ENCODE data around the gene LRRC63.

Gene LRRC63

DNA sequence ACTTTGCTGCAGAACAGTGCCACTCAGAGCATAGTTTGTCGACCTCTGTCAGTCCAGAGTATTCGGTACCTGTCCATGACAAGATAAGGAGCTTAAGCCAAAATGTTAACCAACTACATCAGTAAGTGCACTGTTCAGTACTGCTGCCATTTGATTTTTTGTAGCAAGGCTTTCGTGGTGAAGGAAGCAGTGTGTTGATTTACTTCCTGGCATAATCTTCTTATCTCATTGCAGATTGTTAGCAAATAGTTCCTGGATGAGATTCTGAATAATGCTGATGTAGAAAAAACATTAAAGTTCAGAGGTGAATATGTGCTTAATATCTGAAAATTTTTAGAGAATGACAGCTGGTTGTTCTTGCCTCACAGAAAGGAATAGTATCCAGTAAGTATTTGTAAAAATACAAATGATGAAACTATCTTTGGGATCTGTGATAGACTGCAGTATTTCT lies 85.7 kb downstream of the LRRC63 start:
- Histone ChIP-seq H3K36me3 (ENCODE audit: control insufficient read depth, insufficient read depth, low read length) (no peaks in the 10 kb centered on the region), H3K4me1 (ENCODE audit: control insufficient read depth, insufficient read depth, low read length, poor library complexity, severe bottlenecking) (peaks cover 26% of the 10 kb centered on the region), H3K27me3 (replicated peaks; ENCODE audit: control insufficient read depth, insufficient read depth, low read length, poor library complexity, severe bottlenecking) (no peaks in the 10 kb centered on the region), H3K27ac (ENCODE audit: insufficient read depth, low read length, poor library complexity, severe bottlenecking) (no peak overlapping the region), H3K9me3 (ENCODE audit: control insufficient read depth, low read length) (no peaks in the 10 kb centered on the region), H3K4me3 (ENCODE audit: insufficient read depth, low read depth, low read length, poor library complexity, severe bottlenecking) (no peak overlapping the region)
- no peak for DNase-seq

DNA sequence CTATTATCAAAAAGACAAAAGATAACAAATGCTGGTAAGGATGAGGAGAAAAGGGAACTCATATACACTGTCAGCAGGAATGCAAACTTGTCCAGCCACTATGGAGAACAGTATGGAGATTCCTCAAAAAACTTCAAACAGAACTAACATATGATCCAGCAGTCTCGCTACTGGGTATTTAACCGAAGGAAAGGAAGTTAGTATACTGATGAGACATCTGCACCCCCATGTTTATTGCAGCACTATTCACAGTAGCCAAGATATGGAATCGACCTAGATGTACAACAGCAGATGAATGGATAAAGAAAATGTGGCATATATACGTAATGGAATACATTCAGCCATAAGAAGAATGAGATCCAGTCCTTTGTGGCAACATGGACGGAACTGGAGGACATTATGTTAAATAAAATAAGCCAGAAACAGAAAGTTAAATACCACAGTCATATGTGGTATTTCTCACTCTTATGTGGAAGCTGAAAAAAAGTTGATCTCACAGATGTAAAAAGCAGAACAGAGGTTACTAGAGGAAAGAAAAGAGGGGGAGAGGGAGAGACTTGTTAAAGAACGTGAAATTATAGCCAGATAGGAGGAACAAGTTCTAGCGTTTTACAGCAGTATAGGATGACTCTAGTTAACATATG lies 92.1 kb downstream of the LRRC63 start:
- no peak for DNase-seq
- no peaks in the 10 kb centered on the region for H3K27me3 ChIP-seq (replicated peaks; ENCODE audit: control insufficient read depth, insufficient read depth, low read length, poor library complexity, severe bottlenecking)
- no peaks in the 10 kb centered on the region for H3K9me3 ChIP-seq (ENCODE audit: control insufficient read depth, low read length)
- no peaks in the 10 kb centered on the region for H3K4me1 ChIP-seq (ENCODE audit: control insufficient read depth, insufficient read depth, low read length, poor library complexity, severe bottlenecking)
- no peak overlapping the region for H3K27ac ChIP-seq (ENCODE audit: insufficient read depth, low read length, poor library complexity, severe bottlenecking)
- no peaks in the 10 kb centered on the region for H3K36me3 ChIP-seq (ENCODE audit: control insufficient read depth, insufficient read depth, low read length)
- no peak overlapping the region for H3K4me3 ChIP-seq (ENCODE audit: insufficient read depth, low read depth, low read length, poor library complexity, severe bottlenecking)

DNA sequence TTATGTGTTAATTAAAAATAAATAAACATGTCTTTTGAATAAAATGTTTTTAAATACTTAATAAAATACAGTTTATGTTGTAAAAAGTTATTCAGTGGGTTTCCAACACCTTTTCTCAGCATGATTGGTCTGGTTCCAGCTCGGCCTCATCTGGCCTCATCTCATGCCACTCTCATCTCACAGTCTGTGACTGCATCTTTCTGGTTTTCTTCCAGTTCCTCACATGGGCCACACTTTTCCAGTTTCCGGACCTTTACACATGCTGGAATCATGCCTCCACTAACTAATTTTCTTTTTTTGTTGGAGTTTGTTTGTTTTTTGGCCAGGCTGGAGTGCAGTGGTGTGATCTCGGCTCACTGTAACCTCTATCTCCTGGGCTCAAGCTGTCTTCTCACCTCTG lies 92.8 kb downstream of the LRRC63 start:
- Histone ChIP-seq H3K36me3 (ENCODE audit: control insufficient read depth, insufficient read depth, low read length) (no peaks in the 10 kb centered on the region), H3K4me3 (ENCODE audit: insufficient read depth, low read depth, low read length, poor library complexity, severe bottlenecking) (no peak overlapping the region), H3K4me1 (ENCODE audit: control insufficient read depth, insufficient read depth, low read length, poor library complexity, severe bottlenecking) (no peaks in the 10 kb centered on the region), H3K27me3 (replicated peaks; ENCODE audit: control insufficient read depth, insufficient read depth, low read length, poor library complexity, severe bottlenecking) (no peaks in the 10 kb centered on the region), H3K27ac (ENCODE audit: insufficient read depth, low read length, poor library complexity, severe bottlenecking) (no peak overlapping the region), H3K9me3 (ENCODE audit: control insufficient read depth, low read length) (no peaks in the 10 kb centered on the region)
- DNase-seq, result no peak

DNA sequence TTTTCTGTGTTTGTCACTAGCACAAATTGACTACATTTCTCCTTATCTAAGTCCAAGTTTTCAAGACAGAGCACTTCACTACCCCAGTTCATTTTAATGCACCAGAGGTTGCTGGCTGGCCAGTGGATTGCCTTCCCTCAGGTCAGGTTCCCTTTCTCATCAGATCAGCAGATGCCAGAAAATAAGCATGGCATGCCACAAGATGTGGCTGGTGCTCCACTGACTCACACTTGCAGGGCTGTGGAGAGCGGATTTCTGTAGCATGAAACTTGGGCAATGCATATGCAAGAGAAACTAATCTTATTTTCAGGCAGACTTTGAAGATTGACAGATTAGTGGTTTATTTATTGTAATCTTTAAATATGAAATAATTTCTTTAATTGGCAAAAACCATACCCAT lies 95.8 kb downstream of the LRRC63 start:
- Histone ChIP-seq H3K4me1 (ENCODE audit: control insufficient read depth, insufficient read depth, low read length, poor library complexity, severe bottlenecking) (no peaks in the 10 kb centered on the region), H3K36me3 (ENCODE audit: control insufficient read depth, insufficient read depth, low read length) (no peaks in the 10 kb centered on the region), H3K27ac (ENCODE audit: insufficient read depth, low read length, poor library complexity, severe bottlenecking) (no peak overlapping the region), H3K4me3 (ENCODE audit: insufficient read depth, low read depth, low read length, poor library complexity, severe bottlenecking) (no peak overlapping the region), H3K9me3 (ENCODE audit: control insufficient read depth, low read length) (no peaks in the 10 kb centered on the region), H3K27me3 (replicated peaks; ENCODE audit: control insufficient read depth, insufficient read depth, low read length, poor library complexity, severe bottlenecking) (no peaks in the 10 kb centered on the region)
- DNase-seq, result no peak

DNA sequence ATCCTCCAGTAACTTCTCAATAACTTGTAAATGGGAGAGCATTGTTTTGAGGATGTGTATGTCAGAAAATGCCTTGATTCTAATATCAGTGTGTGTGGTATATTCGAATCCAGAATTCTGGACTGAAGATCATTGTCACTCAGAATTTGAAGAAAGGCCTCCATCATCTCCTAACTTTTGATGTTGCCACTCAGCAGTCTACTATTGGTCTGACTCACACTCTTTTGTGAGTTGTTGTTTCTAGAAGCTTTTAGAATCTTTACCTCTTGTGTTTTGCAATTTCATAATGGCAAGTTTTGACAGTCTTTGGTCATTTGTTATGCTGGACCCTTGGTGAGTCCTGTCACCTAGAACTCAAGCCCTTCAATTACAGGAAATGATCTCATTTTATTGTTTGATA lies 98.3 kb downstream of the LRRC63 start:
- Histone ChIP-seq H3K27me3 (replicated peaks; ENCODE audit: control insufficient read depth, insufficient read depth, low read length, poor library complexity, severe bottlenecking) (no peaks in the 10 kb centered on the region), H3K4me3 (ENCODE audit: insufficient read depth, low read depth, low read length, poor library complexity, severe bottlenecking) (no peak overlapping the region), H3K9me3 (ENCODE audit: control insufficient read depth, low read length) (no peaks in the 10 kb centered on the region), H3K36me3 (ENCODE audit: control insufficient read depth, insufficient read depth, low read length) (no peaks in the 10 kb centered on the region), H3K4me1 (ENCODE audit: control insufficient read depth, insufficient read depth, low read length, poor library complexity, severe bottlenecking) (no peaks in the 10 kb centered on the region), H3K27ac (ENCODE audit: insufficient read depth, low read length, poor library complexity, severe bottlenecking) (no peak overlapping the region)
- no peak for DNase-seq

DNA sequence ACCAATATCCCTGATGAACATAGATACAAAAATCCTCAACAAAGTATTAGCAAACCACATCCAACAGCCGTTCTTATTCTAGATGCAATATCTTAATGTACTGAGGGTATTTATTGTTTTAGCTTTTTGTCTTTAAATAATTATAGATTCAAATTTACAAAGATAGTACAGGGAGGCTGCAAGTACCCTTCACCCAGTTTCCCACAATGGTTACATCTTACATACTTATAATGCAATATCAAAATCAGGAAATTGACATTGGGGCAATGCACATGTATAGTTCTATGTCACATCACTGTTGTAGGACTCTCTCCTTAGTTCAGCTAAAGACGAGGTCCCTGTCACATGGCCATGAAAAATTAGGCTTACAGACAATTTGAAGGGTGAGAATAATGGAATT lies 99.5 kb downstream of the LRRC63 start:
- no peak overlapping the region for H3K27ac ChIP-seq (ENCODE audit: insufficient read depth, low read length, poor library complexity, severe bottlenecking)

DNA sequence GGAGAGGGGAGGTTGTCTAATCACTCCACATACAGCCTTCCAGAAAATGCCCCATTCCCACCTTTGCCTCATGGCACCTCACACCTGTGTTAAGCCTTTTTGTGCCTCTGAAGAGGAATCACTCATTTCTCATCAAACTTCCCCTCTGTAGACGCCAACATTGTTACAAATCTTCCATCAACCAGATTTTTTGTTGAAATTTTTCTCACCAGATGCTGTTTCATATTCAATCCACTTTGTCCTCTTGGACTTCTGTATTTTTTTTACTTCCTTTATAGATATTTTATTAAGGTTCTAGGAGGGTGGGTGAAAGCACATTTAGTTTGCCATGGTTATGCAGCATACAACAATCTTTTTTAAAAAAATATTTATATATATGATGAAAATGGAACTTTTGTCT lies 101.3 kb downstream of the LRRC63 start:
- H3K36me3 ChIP-seq (ENCODE audit: control insufficient read depth, insufficient read depth, low read length), result no peaks in the 10 kb centered on the region
- no peaks in the 10 kb centered on the region for H3K9me3 ChIP-seq (ENCODE audit: control insufficient read depth, low read length)
- H3K27ac ChIP-seq (ENCODE audit: insufficient read depth, low read length, poor library complexity, severe bottlenecking), result no peak overlapping the region

More for the DNA sequence above, 99.5 kb downstream of the LRRC63 start:
- Histone ChIP-seq H3K27me3 (replicated peaks; ENCODE audit: control insufficient read depth, insufficient read depth, low read length, poor library complexity, severe bottlenecking) (no peaks in the 10 kb centered on the region), H3K4me1 (ENCODE audit: control insufficient read depth, insufficient read depth, low read length, poor library complexity, severe bottlenecking) (no peaks in the 10 kb centered on the region), H3K4me3 (ENCODE audit: insufficient read depth, low read depth, low read length, poor library complexity, severe bottlenecking) (no peak overlapping the region), H3K9me3 (ENCODE audit: control insufficient read depth, low read length) (no peaks in the 10 kb centered on the region), H3K36me3 (ENCODE audit: control insufficient read depth, insufficient read depth, low read length) (no peaks in the 10 kb centered on the region)
- no peak for DNase-seq

DNA sequence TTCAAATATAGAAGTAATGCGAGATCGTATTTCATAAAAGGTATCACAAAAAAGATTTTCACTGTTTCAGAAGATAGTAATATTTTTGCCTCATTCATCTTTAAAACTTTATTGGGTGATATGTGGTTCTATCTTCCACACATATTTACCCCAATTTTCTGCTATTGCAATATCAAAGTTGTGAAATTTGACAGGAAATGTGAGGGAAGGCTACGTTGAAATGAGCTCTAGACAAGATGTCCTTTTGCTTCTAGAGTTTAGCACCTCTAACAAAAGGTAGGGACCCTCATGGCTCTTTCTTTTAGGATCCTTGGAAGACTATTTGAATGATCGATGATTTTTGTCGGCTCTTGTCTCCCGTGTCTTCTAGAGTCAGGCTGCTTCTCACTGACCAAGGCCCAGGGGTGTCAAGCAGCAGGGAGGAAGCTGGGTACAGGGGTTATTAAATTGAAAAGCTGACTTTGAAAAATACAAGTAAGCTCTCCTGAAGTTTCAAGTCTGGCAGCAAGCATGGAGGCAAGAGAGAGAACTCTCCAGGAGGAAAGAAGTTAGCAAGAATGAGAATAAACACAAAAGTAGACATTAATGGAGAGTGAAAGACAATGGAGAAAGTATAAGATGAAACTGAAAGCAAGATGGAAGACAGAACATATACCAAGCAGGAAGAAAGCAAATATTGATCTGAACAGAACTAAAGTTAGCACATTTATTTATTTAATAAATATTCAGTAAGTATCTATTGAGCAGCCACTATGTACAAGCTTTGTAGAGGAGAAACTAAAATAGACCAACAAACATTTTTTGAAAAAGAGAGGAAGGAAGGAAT lies 101.9 kb downstream of the LRRC63 start:
- no peak overlapping the region for H3K4me3 ChIP-seq (ENCODE audit: insufficient read depth, low read depth, low read length, poor library complexity, severe bottlenecking)
- H3K27ac ChIP-seq (ENCODE audit: insufficient read depth, low read length, poor library complexity, severe bottlenecking), result no peak overlapping the region
- no peaks in the 10 kb centered on the region for H3K4me1 ChIP-seq (ENCODE audit: control insufficient read depth, insufficient read depth, low read length, poor library complexity, severe bottlenecking)
- H3K27me3 ChIP-seq (replicated peaks; ENCODE audit: control insufficient read depth, insufficient read depth, low read length, poor library complexity, severe bottlenecking), result no peaks in the 10 kb centered on the region
- no peaks in the 10 kb centered on the region for H3K9me3 ChIP-seq (ENCODE audit: control insufficient read depth, low read length)
- DNase-seq, result no peak
- H3K36me3 ChIP-seq (ENCODE audit: control insufficient read depth, insufficient read depth, low read length), result no peaks in the 10 kb centered on the region

More for the DNA sequence above, 101.3 kb downstream of the LRRC63 start:
- H3K4me3 ChIP-seq (ENCODE audit: insufficient read depth, low read depth, low read length, poor library complexity, severe bottlenecking), result no peak overlapping the region
- H3K27me3 ChIP-seq (replicated peaks; ENCODE audit: control insufficient read depth, insufficient read depth, low read length, poor library complexity, severe bottlenecking), result no peaks in the 10 kb centered on the region
- no peak for DNase-seq
- H3K4me1 ChIP-seq (ENCODE audit: control insufficient read depth, insufficient read depth, low read length, poor library complexity, severe bottlenecking), result no peaks in the 10 kb centered on the region

DNA sequence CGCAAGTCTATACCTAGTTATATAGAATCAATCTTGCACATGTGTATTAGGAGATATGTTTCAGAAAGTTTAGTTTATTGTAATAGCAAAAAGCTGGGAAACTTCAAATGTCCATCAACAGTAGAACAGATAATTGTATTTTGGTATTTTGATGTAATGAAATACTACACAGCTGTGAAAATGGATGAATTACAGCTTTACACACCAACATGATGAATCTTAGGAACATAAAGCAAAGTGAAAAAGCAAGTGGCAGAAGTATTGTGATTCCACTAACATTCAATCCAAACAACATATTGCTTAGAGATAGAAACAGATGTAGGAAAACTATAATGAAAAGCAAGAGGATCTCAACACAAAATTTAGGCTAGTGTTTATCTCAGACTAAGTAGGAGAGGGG lies 102.9 kb downstream of the LRRC63 start:
- Histone ChIP-seq H3K4me1 (ENCODE audit: control insufficient read depth, insufficient read depth, low read length, poor library complexity, severe bottlenecking) (no peaks in the 10 kb centered on the region), H3K27me3 (replicated peaks; ENCODE audit: control insufficient read depth, insufficient read depth, low read length, poor library complexity, severe bottlenecking) (no peaks in the 10 kb centered on the region), H3K36me3 (ENCODE audit: control insufficient read depth, insufficient read depth, low read length) (no peaks in the 10 kb centered on the region), H3K4me3 (ENCODE audit: insufficient read depth, low read depth, low read length, poor library complexity, severe bottlenecking) (no peak overlapping the region), H3K9me3 (ENCODE audit: control insufficient read depth, low read length) (no peaks in the 10 kb centered on the region), H3K27ac (ENCODE audit: insufficient read depth, low read length, poor library complexity, severe bottlenecking) (no peak overlapping the region)
- no peak for DNase-seq

DNA sequence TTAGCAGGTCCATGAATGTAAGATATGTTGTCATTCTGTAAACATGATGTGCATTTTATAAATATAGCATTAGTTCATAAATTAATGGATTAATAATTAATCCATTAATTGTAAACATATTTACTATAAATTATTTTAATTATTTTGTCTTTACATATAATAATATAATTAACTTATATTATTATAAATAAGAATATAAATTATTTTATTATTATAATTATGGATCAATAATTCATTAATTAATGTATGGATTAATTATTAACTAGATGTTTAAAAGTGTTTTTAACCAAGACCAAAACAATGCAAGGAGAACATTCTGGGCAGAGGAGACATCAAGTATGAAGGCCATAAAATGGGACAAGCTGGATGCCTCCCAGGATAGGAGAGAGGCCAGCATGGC lies 103.3 kb downstream of the LRRC63 start:
- no peaks in the 10 kb centered on the region for H3K36me3 ChIP-seq (ENCODE audit: control insufficient read depth, insufficient read depth, low read length)

More for the DNA sequence above, 103.3 kb downstream of the LRRC63 start:
- Histone ChIP-seq H3K27me3 (replicated peaks; ENCODE audit: control insufficient read depth, insufficient read depth, low read length, poor library complexity, severe bottlenecking) (no peaks in the 10 kb centered on the region), H3K4me3 (ENCODE audit: insufficient read depth, low read depth, low read length, poor library complexity, severe bottlenecking) (no peak overlapping the region), H3K27ac (ENCODE audit: insufficient read depth, low read length, poor library complexity, severe bottlenecking) (no peak overlapping the region), H3K9me3 (ENCODE audit: control insufficient read depth, low read length) (no peaks in the 10 kb centered on the region), H3K4me1 (ENCODE audit: control insufficient read depth, insufficient read depth, low read length, poor library complexity, severe bottlenecking) (no peaks in the 10 kb centered on the region)
- no peak for DNase-seq

Data from effector memory CD4-positive, alpha-beta T cell (primary cell).